HG03432 (cell line): Measurements from ENCODE around the gene HES7.
A peak's percentile ranks its signal among the peaks of the same experiment; 100 is the strongest.

Experiments used
- ATAC-seq: cut with Tn5 transposase; IDR thresholded peaks from one replicate; pipeline ENCODE4 v1.9.1; 2021; ENCODE audit warnings: mild to moderate bottlenecking, moderate library complexity; ENCODE audit not compliant: unreplicated experiment

The HES7 gene

GRCh38 chr17:8143581-8144400 lies 19.9 kb upstream of the HES7 start:
- ATAC-seq = no peak

GRCh38 chr17:8142887-8143580 lies 19.1 kb upstream of the HES7 start:
- no peak for ATAC-seq

GRCh38 chr17:8142158-8142886 lies 18.4 kb upstream of the HES7 start:
- no peak for ATAC-seq

- ATAC-seq = no peak
These were observed 17.8 kb upstream of the HES7 start for GRCh38 chr17:8141741-8142140.

- no peak for ATAC-seq
These were observed 17.1 kb upstream of the HES7 start for GRCh38 chr17:8141045-8141444.

- ATAC-seq = no peak
These were observed 16.4 kb upstream of the HES7 start for GRCh38 chr17:8140065-8141029.

GRCh38 chr17:8138672-8139371 lies 14.9 kb upstream of the HES7 start:
- peak; percentile 87 for ATAC-seq

GRCh38 chr17:8138374-8138671 lies 14.4 kb upstream of the HES7 start:
- ATAC-seq = no peak

- ATAC-seq = no peak
These were observed 13.9 kb upstream of the HES7 start for GRCh38 chr17:8137645-8138373.

GRCh38 chr17:8133941-8134340 lies 10.0 kb upstream of the HES7 start:
- ATAC-seq = no peak

GRCh38 chr17:8133399-8133798 lies 9.5 kb upstream of the HES7 start:
- ATAC-seq = no peak

GRCh38 chr17:8131844-8132441 lies 8.0 kb upstream of the HES7 start:
- ATAC-seq = no peak

- no peak for ATAC-seq
These were observed 4.3 kb upstream of the HES7 start for GRCh38 chr17:8128125-8128784.

GRCh38 chr17:8126491-8127066 lies 2.7 kb upstream of the HES7 start:
- peak; percentile 37 for ATAC-seq

- ATAC-seq = peak; percentile 1
These were observed 2.1 kb upstream of the HES7 start for GRCh38 chr17:8125947-8126490.

- no peak for ATAC-seq
These were observed 1.4 kb upstream of the HES7 start for GRCh38 chr17:8125154-8125946.
